GM11168 (cell line): ENCODE data around the gene ECHDC3.

Source experiments
- in situ Hi-C: fragments of 300-500 bp; cut with MboI; formaldehyde crosslinking; loops from one replicate; pipeline ENCODE4 v1.12.0; 2022; ENCODE audit warnings: low sequenced_read_pairs; ENCODE audit not compliant: unreplicated experiment

The ECHDC3 gene

DNA sequence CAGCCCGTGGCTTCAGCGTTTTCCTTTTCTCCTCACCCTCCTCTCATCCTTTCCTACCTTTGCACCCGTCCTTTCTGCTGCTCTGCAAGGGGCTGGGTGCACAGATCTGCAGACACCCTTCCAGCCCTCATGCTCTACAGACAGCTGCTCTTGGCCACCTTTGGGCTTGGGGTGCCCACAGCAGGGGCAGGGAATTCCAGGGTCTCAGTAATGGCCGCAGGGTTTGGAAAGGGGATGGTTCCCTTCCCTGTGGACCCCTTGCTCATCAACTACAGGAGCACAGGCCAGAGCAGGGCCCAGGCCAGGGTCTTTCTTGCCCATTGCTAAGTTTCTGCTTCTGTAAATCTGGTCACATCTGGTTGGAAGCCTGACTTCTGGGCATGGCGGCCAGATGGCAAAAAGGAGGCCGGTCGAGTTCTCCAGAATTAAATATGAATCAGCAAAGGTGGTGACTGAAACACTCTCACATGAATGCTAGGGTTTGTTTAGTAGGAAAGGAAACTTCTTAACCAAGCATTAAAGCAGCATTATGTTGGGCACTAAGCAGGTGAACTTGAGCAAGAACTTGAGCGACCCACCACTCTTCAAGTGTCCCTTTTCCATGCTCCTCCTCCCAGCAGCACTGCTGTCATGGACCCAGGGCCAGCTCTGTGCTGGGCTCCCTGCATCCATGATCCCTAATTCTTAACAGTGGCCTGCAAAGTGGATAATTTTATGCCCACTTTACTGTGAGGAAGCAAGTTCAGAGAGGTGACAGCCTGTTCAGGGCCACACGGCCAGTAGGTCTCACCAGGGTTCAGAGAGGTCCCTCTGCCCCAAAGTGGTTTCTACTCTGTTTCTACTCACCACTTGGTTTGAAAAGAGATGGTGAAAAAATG, 1.5 kb downstream of the ECHDC3 start:
- in situ Hi-C loops = no loop called here

DNA sequence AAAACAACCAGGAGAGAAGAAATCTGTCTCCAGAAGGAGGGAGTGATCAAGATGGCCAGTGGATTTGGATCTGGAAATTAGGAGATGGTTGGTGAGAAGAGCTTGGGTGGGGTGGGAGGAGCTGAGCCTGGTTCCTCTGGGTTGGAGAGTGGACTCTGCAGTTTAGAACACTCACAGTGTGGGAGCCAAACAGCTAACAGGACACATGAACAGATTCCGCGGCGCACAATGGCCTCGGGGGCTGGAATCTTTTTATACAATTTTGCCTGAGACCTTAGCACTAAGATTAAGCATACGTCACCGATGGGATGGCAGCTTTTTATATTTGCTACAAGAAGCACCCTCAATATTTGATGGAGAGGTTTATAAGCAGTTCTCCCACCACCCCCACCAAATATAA, 2.9 kb downstream of the ECHDC3 start:
- in situ Hi-C loops = no loop called here

DNA sequence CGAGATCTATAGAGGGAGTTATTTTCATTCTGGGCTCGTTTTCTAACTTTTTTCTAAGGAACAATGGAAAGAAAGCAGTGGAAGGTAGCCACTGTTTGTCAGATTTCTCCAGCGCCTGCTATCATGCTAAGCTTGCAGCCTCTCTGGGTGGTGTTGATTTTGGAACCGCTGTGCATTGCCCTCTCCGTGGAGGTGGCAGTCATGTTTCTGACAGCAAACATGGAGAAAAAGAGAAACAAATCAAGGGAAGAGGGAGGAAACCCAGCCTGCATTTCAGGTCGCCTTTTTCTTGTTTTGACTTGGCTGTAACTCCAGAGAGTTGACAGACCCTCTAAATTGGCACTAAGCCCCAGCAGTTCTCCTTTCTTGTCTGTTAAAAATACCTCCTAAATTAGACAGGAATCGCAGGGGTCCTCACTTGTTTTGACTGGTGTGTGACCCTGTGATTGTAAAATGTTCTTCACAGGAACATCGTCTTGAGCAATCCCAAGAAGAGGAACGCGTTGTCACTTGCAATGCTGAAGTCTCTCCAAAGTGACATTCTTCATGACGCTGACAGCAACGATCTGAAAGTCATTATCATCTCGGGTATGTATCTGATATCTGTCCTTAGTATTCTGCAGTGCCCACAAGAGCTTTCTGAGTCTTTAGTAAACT, 4.8 kb downstream of the ECHDC3 start:
- in situ Hi-C loops = no loop called here

DNA sequence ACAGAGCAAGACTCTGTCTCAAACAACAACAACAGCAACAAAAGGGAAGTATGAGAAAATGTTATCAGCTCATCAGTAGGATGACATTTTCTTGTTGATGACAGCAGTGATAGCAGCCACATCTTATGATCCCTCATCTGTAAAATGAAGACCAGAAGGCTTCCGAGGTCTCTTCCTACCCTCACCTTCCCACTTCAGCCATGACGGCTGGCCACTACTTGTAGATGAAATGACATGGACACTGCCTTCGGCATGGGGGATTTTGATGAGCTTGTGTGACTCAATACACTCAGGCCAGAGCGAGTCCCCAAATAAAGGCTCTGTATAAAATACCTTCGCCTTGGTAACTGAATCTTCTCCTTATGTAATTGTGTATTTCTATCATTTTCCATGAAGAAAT, 6.7 kb downstream of the ECHDC3 start:
- in situ Hi-C loops = no loop called here

GRCh38 chr10:11750420-11750819, 8.2 kb downstream of the ECHDC3 start:
- in situ Hi-C loops = loop anchor here (10.0 kb wide), 1 partner anchor 236 kb away; no protein-coding TSS in a partner anchor

- in situ Hi-C loops = loop anchor here (10.0 kb wide), 1 partner anchor 239 kb away; no protein-coding TSS in a partner anchor
Measured at GRCh38 chr10:11754173-11754572, 12.0 kb downstream of the ECHDC3 start.

- in situ Hi-C loops = loop anchor here (10.0 kb wide), 1 partner anchor 240 kb away; no protein-coding TSS in a partner anchor
Measured at GRCh38 chr10:11754620-11755019, 12.4 kb downstream of the ECHDC3 start.

- in situ Hi-C loops = loop anchor here (10.0 kb wide), 1 partner anchor 241 kb away; no protein-coding TSS in a partner anchor
Measured at GRCh38 chr10:11755512-11756263, 13.5 kb downstream of the ECHDC3 start.

GRCh38 chr10:11756766-11757315, 14.7 kb downstream of the ECHDC3 start:
- in situ Hi-C loops = loop anchor here (10.0 kb wide), 1 partner anchor 242 kb away; no protein-coding TSS in a partner anchor

DNA sequence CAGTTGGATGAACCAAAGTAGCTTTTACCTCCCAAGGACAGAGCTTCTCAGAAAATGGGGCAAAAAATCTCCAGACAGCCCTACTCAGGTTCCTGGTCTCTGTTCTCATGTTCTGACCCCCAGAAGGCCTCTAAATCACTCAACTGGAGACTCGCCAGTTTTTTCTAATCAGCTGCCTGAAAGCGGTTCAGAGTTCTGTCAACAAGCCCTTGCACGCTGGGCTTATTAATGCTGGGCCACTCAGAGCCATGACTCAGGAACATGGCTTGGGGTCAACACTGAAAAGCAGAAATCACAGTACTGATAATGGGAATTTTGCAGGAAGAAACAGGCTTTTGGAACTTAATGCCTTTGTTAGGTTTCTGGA, 15.3 kb downstream of the ECHDC3 start:
- in situ Hi-C loops = loop anchor here (10.0 kb wide), 1 partner anchor 243 kb away; no protein-coding TSS in a partner anchor

DNA sequence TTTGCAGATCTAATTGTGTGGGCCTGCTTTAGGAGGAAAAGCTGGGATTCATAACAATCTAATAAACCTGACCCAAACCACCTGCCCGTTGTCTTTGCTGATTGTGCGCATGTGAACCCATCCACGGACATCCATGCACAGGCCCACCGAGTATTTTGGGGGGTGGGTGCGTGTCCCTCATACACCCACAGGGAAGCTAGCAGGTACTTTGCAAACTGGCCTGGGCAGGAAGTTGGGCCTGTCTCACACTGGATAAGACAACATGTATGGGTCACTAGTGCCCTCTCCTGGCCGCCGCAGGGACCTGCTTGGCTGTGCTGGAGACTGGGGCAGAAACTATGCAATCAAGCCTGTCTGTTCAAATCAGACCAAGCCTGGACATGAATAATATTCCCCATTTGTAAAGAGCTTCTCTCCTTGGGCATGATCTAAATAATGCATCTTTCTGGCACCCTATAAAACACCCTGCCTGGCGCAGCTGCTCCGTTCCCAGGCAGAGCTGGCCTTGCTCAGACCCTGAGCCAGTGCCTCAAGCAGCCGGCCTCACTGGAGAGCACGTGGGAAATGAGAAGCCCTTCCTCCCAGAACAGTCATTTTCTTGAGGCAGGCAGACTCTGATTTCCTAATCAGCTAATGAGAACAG, 15.8 kb downstream of the ECHDC3 start:
- in situ Hi-C loops = loop anchor here (10.0 kb wide), 1 partner anchor 243 kb away; no protein-coding TSS in a partner anchor

GRCh38 chr10:11758527-11759236, 16.5 kb downstream of the ECHDC3 start:
- in situ Hi-C loops = loop anchor here (10.0 kb wide), 1 partner anchor 244 kb away; no protein-coding TSS in a partner anchor

DNA sequence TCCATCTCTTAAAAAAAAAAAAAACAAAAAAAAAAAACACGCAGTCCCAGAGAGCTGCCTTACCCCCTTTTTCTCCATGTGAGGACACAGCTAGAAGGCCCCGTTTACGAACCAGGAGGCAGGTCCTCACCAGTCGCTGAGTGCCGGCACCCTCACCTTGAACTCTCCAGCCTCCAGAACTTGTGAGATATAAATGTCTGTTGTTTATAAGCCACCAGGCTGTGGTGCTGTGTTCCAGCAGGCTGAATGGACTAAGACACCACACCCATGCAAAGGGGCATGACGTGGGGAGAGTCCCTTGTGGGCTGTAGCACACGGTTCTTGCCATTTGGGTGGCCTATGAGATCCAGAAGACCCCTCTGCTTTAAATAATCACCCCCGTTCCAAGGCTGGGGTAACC, 17.2 kb downstream of the ECHDC3 start:
- in situ Hi-C loops = loop anchor here (10.0 kb wide), 1 partner anchor 245 kb away; no protein-coding TSS in a partner anchor

- in situ Hi-C loops = no loop called here
Measured at GRCh38 chr10:11760151-11760550, 18.0 kb downstream of the ECHDC3 start.

- in situ Hi-C loops = no loop called here
Measured at GRCh38 chr10:11760861-11761260, 18.7 kb downstream of the ECHDC3 start.

DNA sequence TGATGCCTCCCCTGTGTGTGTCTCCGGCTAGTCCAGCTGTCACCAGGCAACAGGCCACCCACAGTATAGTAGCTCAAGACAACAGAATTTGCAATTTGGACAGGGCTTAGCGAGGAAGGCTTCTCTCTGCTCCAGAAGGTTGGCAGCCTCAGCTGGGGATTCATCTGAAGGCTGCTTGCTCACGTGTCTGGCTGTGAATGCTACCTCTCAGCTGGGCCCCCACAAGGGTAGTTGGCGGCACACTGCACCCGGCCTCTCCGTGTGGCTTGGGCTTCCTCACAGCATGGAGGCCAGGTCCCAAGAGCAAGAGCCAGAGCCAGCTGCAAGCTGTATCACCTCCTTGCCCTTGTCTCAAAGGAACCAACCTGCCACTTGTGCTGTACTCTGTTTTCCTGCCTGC, 19.2 kb downstream of the ECHDC3 start:
- in situ Hi-C loops = no loop called here

DNA sequence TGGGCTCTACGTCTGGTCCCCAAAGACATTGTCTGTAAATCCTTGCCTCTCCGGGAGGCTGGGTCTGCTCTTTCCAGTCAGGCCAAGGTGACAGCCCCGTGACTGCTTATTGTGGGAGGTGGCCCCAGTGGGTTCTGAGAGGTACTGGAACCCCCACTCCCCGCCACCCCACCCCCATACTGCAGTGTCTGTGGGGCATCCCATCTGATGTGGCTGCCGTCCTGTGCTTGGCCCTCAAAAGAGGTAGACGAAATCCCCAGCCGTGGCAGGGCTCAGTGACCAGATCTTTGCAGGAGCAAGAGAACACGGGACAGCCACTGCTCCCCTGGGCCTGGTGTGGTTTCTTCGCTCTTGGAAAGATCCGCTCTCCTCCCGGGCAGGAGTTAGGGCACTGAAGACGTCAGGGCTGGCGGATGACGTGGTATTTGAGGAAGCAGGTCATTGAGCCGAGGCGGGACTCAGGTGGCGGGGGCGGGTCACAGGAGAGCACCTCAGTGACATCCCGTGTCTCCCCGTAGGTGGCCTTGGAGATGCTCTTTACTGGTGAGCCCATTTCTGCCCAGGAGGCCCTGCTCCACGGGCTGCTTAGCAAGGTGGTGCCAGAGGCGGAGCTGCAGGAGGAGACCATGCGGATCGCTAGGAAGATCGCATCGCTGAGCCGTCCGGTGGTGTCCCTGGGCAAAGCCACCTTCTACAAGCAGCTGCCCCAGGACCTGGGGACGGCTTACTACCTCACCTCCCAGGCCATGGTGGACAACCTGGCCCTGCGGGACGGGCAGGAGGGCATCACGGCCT, 20.7 kb downstream of the ECHDC3 start:
- in situ Hi-C loops = no loop called here

DNA sequence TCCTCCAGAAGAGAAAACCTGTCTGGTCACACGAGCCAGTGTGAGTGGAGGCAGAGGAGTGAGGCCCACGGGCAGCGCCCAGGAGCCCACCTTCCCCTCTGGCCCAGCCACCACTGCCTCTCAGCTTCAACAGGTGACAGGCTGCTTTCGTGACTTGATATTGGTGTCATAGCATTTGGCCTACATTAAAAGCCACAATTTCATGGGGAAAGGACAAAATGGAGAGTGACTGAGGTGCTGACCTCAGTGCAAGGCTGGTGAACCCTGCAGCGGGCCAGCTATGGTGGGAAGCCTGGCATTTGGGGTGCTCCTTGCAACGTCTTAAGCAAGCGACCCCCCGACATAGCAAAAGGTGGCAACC, 21.3 kb downstream of the ECHDC3 start:
- in situ Hi-C loops = no loop called here
